Measurements from ENCODE around the gene RHNO1.

RHNO1 gene

DNA sequence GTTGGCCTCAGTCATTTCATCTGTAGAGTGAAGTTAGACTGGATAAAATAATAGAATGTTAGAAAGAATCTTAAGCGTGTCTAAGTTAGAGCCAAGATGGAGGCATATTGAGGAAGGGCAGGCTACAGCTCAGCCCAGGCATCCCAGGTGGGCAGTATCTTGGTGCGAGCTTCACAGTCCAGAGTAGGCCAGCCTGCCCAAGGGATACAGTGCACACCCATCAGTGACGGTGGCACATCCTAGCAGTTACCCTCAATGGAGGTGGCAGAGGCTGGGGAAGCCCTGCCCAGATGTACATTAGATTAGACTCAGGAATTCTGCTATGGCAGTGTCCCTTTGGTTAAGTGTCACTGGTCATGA, 35.2 kb downstream of the RHNO1 start:
- no peak for DNase-seq

DNA sequence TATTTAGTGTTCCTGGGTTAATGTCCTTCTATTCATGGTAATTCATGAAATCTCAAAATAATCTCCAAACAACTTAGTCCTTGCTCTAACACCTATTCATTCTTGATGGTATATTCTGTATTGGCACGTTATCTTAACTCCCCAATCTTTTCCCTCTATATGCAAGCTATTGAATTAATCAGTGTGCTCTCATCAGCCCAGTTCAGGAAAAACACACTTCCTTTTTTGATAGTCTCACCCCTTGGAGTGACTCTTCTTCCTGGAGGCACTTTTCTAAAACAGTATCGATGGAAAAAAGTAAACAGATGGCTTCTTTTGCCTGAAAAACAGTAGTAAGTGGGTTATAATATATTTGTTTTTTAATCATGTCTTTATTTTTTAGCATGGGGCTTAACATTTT, 42.2 kb downstream of the RHNO1 start:
- DNase-seq = no peak

DNA sequence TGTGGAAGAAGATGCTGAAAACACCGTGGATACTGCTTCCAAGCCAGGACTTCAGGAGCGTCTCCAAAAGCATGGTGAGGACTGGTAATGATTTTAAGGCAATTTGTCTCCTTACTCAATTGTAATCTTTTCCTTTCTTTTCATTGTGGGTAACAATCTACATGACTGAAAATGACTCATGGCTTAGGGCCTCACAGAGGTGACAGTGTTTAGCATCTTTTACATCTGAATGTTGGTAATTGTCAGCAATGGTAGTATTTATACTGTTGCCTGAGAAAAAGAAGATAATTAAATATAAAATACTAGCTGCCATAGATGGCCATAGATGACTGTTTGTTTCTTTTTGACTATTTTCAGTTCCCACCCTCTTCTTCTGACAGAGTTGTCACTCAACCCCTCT, 45.3 kb downstream of the RHNO1 start:
- no peak for DNase-seq

DNA sequence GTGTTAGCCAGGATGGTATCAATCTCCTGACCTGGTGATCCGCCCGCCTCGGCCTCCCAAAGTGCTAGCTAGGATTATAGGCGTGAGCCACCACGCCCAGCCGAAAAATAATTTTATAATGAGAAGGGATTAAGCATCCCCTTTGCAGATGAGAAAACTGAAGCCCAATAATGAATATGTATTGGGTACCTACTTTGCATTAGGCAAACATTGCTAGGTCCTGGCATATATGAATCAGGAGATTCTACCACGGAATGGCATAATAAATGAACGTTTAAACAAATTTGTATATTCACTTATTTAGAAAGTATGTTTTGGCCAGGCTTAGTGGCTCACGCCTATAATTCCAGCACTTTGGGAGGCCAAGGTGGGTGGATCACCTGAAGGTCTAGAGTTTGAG, 46.0 kb downstream of the RHNO1 start:
- DNase-seq = no peak

DNA sequence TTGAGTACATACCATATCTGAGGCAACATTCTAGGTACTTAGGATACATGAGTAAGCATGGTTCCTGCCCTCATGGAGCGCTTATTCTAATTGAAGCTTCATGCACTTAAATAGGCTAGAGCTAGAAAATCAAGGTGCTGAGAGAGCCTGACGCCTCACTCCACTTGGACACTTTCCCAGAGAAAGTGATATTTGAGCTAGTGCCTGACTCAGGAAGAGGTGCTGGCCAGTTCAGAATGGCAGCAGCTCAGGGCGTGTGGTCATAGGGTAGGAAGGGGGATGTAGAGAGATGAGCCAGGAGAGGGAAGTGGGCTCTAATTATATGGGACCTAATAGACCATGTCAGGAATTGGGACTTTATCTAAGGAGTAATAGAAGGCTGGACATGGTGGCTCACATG, 47.0 kb downstream of the RHNO1 start:
- no peak for DNase-seq

DNA sequence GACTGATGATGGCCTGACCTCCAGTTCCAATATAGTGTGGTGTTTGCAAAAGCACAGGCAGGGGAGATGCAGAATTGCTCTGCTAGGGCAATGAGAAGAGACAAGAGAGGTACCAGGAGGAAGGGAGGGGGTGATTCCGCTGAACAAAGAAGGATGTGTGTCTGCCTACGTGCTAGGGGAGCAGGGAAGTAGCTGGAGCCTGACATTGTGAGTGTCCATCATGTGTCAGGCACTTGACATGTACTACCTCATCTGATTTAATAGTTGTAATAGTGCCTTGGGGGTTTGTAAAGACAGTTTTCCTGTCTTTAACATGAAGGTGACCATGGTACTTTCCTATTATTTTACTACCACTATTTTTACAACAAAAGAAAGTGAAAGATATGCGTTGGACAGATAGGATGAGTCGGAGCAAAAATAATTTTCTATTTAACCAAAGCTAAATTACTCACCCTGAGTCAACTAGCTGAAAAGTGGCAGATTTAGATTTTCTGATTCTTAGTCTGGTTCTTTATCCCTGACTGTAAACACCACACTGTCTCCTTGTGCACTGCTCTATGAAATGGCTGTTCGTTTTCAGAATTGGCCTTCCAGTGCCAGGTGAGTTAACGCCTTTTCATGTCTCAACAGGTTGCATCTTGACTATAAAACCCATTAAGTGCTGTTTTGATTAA, 48.4 kb downstream of the RHNO1 start:
- DNase-seq = no peak

DNA sequence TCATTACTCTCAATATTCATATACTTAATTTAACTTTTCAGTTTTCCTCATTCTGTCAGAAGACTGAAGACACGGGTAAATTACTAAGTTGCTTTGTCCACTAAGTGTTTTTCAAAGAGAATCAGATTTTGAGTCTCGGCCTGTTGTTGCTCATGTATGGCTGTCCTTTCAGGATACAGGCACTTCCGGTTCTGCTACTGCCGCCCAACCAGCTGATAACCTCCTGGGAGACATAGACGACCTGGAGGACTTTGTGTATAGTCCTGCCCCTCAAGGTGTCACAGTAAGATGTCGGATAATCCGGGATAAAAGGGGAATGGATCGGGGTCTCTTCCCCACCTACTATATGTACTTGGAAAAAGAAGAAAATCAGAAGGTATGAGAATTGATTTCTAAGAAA, 53.8 kb downstream of the RHNO1 start:
- no peak for DNase-seq

DNA sequence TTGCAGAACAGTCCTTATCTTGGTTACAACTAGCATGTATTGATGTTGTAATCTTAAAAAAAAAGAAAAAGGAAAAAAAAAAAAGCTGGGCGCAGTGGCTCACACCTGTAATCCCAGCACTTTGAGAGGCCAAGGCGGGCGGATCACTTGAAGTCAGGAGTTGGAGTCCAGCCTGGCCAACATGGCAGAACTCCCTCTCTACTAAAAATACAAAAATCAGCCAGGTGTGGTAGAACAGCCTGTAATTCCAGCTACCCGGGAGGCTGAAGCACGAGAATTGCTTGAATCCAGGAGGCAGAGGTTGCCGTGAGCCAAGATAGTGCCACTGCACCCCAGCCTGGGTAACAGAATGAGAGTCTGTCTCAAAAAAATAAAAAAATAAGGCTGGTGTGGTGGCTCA, 56.6 kb downstream of the RHNO1 start:
- no peak for DNase-seq

DNA sequence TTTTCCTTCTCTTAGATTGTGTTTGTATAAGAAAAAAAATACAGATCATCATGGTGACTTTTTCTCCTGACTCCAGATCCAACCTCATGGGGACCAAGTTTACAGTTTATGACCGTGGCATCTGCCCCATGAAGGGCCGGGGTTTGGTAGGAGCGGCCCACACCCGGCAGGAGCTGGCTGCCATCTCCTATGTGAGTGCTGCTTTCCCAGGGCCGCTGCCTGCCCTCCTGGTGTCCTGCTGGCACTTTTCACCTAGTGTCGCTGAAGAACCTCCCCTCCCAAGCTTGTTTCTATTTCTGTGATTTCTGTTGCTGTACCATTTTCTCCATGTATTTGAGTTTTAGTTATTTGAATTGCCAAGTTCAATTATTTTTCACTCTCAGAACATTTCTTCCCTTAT, 57.3 kb downstream of the RHNO1 start:
- no peak for DNase-seq

DNA sequence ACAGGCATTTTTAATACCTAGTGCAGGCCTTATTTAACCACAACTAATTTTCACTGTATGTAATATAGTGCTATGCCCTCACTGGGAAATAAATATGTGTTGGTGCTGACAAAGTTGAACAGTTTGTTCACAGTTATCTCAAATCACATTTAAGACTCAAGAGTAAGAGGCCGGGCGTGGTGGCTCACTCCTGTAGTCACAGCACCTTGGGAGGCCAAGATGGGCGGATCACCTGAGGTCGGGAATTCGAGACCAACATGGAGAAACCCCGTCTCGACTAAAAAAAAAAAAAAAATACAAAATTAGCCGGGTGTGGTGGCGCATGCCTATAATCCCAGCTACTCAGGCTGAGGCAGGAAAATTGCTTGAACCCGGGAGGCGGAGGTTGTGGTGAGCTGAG, 59.3 kb downstream of the RHNO1 start:
- DNase-seq = no peak

DNA sequence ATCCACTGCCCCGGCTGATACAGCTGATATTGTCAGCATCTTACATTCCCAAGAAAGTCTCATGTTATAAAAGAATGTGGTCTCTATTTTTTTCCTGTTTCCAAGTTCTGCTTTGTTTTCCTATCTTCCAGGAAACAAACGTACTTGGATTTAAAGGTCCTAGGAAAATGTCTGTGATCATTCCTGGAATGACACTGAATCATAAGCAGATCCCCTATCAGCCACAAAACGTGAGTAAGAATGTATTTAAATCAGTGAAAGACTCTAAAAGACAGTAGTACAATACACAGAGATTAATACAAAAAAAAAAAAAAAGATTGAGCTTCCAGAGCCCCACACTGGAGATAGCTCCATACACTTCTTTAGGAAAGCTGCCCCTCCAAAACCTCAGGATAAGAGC, 60.5 kb downstream of the RHNO1 start:
- DNase-seq = no peak

Data from NCI-H187 (cell line).